SU-DHL-6 (cell line): ENCODE data around the gene TCERG1.
A peak's percentile ranks its signal among the peaks of the same experiment; 100 is the strongest.

Experiments
- H2AFZ ChIP-seq: fragments of 200-600 bp; sonication (generic); 2 replicates; pipeline ENCODE4 v1.6.1; 2014; ENCODE audit warnings: low read depth, mild to moderate bottlenecking, moderate library complexity, mixed read lengths, antibody characterized with exemption, low read length; ENCODE audit not compliant: severe bottlenecking
- H3F3A ChIP-seq: fragments of 200-600 bp; shearing (Covaris generic); 2 replicates; pipeline ENCODE4 v1.6.0; 2016; ENCODE audit warnings: antibody characterized with exemption, mild to moderate bottlenecking; ENCODE audit not compliant: insufficient read depth
- H3K27ac ChIP-seq: fragments of 200-600 bp; sonication (generic); 2 replicates; pipeline ENCODE4 v1.5.1; 2016; ENCODE audit warnings: low read depth, mild to moderate bottlenecking, low read length, moderate library complexity, mixed read lengths
- H3K27me3 ChIP-seq: fragments of 200-600 bp; sonication (generic), shearing (Covaris generic); 2 replicates; pipeline ENCODE4 v1.6.0; 2014; ENCODE audit warnings: mild to moderate bottlenecking, low read length
- H3K36me3 ChIP-seq: fragments of 200-600 bp; sonication (generic); 2 replicates; pipeline ENCODE4 v1.6.1; 2014; ENCODE audit warnings: mild to moderate bottlenecking, low read length, mixed read lengths
- H3K4me2 ChIP-seq: fragments of 300-600, 200-600 bp; shearing (Covaris generic), sonication (generic); 2 replicates; pipeline ENCODE4 v1.6.0; 2014; ENCODE audit warnings: low read length, low read depth, mild to moderate bottlenecking; ENCODE audit not compliant: poor library complexity, severe bottlenecking
- H3K4me3 ChIP-seq: fragments of 200-600 bp; sonication (generic); 2 replicates; pipeline ENCODE4 v1.5.1; 2014; ENCODE audit warnings: antibody characterized with exemption, low read length, mild to moderate bottlenecking, mixed read lengths; ENCODE audit not compliant: insufficient read depth, poor library complexity, severe bottlenecking
- H3K79me2 ChIP-seq: fragments of 200-600 bp; sonication (generic); 2 replicates; pipeline ENCODE4 v1.6.1; 2014; ENCODE audit warnings: mild to moderate bottlenecking, low read length, moderate library complexity; ENCODE audit not compliant: insufficient read depth
- H3K9ac ChIP-seq: fragments of 200-600 bp; sonication (generic); 2 replicates; pipeline ENCODE4 v1.7.0; 2014; ENCODE audit warnings: mild to moderate bottlenecking, low read length
- H3K9me2 ChIP-seq: fragments of 200-600 bp; sonication (generic); replicated peaks from 2 replicates; pipeline ENCODE4 v1.6.1; 2014; ENCODE audit warnings: low read length; ENCODE audit not compliant: insufficient read depth
- H3K9me3 ChIP-seq: fragments of 200-600 bp; sonication (generic); 2 replicates; pipeline ENCODE4 v1.6.1; 2014; ENCODE audit warnings: low read length, mixed read lengths; ENCODE audit not compliant: insufficient read depth
- H4K20me1 ChIP-seq: fragments of 200-600 bp; sonication (generic); 2 replicates; pipeline ENCODE4 v1.6.1; 2014; ENCODE audit warnings: low read depth, mild to moderate bottlenecking, antibody characterized with exemption, low read length, moderate library complexity, mixed read lengths
- EZH2phosphoT487 ChIP-seq: fragments of 200-600 bp; sonication (generic), shearing (Covaris generic); conservative IDR thresholded peaks from 2 replicates; pipeline ENCODE4 v1.6.1; 2018; ENCODE audit warnings: mild to moderate bottlenecking, antibody characterized with exemption, low read length, moderate library complexity, mixed read lengths
- TF ChIP-seq, protein P1 (sequence below): fragments of 200-600 bp; sonication (generic); IDR thresholded peaks from one replicate; pipeline ENCODE4 v1.5.1; 2017; ENCODE audit warnings: antibody characterized with exemption, mild to moderate bottlenecking, low read length, moderate library complexity; ENCODE audit not compliant: insufficient read depth, poor library complexity, severe bottlenecking

TCERG1 gene

DNA sequence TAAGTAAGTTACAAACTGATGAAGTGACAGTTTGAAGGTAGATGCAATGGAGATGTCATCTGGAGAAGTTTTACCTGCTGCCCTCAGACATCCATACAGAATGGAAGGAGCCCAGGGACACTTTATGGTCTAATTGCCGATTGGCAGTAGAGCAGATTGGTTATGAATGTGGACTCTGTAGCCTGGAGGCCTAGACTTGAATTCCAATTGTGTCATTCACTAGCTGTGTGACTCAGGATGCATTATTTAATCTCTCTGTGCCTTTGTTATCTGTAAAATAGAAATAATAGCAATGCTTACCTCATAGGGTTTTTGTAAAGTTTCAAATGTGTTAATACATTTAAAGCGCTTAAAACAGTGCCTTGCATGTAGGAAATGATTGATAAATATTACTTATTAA, 5.2 kb upstream of the TCERG1 start:
- H3K9me3 ChIP-seq: no peaks in the 10 kb centered on the region
- TF ChIP-seq, protein P1, sequence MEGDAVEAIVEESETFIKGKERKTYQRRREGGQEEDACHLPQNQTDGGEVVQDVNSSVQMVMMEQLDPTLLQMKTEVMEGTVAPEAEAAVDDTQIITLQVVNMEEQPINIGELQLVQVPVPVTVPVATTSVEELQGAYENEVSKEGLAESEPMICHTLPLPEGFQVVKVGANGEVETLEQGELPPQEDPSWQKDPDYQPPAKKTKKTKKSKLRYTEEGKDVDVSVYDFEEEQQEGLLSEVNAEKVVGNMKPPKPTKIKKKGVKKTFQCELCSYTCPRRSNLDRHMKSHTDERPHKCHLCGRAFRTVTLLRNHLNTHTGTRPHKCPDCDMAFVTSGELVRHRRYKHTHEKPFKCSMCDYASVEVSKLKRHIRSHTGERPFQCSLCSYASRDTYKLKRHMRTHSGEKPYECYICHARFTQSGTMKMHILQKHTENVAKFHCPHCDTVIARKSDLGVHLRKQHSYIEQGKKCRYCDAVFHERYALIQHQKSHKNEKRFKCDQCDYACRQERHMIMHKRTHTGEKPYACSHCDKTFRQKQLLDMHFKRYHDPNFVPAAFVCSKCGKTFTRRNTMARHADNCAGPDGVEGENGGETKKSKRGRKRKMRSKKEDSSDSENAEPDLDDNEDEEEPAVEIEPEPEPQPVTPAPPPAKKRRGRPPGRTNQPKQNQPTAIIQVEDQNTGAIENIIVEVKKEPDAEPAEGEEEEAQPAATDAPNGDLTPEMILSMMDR: no peak
- TF ChIP-seq EZH2phosphoT487: no peak
- H3K27me3 ChIP-seq: no peaks in the 10 kb centered on the region
- no peaks in the 10 kb centered on the region for H4K20me1 ChIP-seq
- H3K27ac ChIP-seq: no peak overlapping the region
- H2AFZ ChIP-seq: no peak overlapping the region
- no peak overlapping the region for H3K4me3 ChIP-seq
- H3K4me2 ChIP-seq: no peak overlapping the region
- no peak overlapping the region for H3K9ac ChIP-seq
- no peaks in the 10 kb centered on the region for H3K79me2 ChIP-seq
- H3K36me3 ChIP-seq: no peaks in the 10 kb centered on the region
- H3K9me2 ChIP-seq: no peaks in the 10 kb centered on the region
- H3F3A ChIP-seq: no peaks in the 10 kb centered on the region

DNA sequence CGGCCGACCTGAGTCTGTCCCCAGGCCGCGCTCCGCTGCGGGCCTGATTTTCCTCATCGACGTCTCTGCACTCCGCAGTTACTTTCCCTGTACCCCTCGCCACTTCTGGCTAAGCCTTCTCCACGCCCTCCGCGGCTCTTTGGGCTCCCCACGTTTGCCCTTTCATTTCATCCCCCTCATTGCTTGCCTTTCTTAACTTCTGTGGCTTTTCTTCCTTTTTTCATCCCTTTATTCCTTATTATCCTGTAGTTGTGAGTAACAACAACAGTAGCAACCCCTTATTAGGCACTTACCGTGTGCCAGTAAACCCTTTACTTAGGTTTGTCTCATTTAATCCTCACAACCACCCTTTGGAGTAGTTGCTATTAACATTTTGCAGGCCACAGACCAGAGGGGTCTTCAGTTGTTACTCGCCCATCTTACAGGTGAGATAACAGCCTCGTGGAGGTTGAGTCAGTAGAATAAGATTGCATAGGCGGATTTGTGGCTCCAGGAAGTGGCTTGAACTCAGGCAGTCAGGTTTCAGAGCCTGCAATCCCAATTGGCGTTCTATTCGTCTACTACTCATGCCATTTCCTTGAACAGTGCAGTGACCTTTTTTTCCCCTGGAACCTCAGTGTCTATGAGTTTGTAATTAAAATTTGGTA, 724 bp downstream of the TCERG1 start:
- Histone ChIP-seq H3K27me3 (no peaks in the 10 kb centered on the region), H3K27ac (peak overlapping the region; percentile 80), H3K4me3 (peak overlapping the region; percentile 77), H4K20me1 (peaks cover 36% of the 10 kb centered on the region), H3K4me2 (peak overlapping the region; percentile 95), H3K9me3 (no peaks in the 10 kb centered on the region), H3F3A (no peaks in the 10 kb centered on the region), H3K9me2 (no peaks in the 10 kb centered on the region), H3K79me2 (peaks cover 57% of the 10 kb centered on the region), H2AFZ (peak overlapping the region; percentile 70), H3K36me3 (no peaks in the 10 kb centered on the region), H3K9ac (peak overlapping the region; percentile 96)
- TF ChIP-seq, protein P1: no peak
- no peak for TF ChIP-seq EZH2phosphoT487

DNA sequence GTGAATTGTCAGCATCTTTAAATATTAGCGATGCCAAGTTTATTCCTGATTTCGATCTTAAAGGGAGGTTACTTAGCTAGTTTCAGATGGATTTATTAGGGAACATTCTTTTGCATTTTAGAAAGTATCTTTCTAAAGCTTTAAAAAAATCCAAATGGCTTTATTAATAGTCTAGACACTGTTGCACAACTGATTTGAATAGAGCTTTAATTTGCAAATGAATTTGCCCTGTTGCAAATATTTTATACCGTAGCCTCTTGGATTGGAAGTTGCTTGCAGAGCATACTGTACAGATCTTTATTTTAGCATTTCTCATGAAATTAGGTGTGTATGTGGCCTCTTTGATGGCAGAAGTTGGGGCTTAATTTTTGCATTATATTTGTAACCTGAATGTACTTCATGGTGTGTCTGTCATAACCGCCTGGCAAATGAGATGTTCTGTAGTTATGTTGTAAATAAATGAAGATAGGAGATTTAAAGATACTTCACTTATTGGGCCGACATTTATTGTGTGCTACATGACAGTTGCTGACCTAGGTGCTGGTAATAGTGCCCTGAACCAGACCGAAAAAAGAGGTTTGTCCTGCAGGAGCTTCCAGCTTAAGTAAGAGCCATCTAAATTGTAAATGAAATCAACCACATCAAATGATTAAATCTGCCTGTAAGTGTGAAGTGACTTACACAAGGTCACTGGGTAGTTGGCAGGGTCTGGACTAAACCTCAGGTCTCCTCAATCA, 1.8 kb downstream of the TCERG1 start:
- H3K27ac ChIP-seq: no peak overlapping the region
- no peaks in the 10 kb centered on the region for H3K27me3 ChIP-seq
- H3K79me2 ChIP-seq: peaks cover 68% of the 10 kb centered on the region
- H3K9me3 ChIP-seq: no peaks in the 10 kb centered on the region
- H3K9me2 ChIP-seq: no peaks in the 10 kb centered on the region
- peak overlapping the region; percentile 95 for H3K4me2 ChIP-seq
- peaks cover 46% of the 10 kb centered on the region for H4K20me1 ChIP-seq
- H2AFZ ChIP-seq: no peak overlapping the region
- TF ChIP-seq, protein P1: no peak
- TF ChIP-seq EZH2phosphoT487: no peak
- H3K4me3 ChIP-seq: peak overlapping the region; percentile 77
- H3F3A ChIP-seq: no peaks in the 10 kb centered on the region
- peak overlapping the region; percentile 96 for H3K9ac ChIP-seq
- H3K36me3 ChIP-seq: no peaks in the 10 kb centered on the region
